ENCODE measurements around the gene MYLK.

GRCh38 chr3:123711356-123711755, 172.8 kb downstream of the MYLK start:
- TF ChIP-seq POLR2A (IDR thresholded peaks at IDR 0.05) (no peak), EP300 (IDR thresholded peaks at IDR 0.05) (no peak)
- TF ChIP-seq, protein P1, sequence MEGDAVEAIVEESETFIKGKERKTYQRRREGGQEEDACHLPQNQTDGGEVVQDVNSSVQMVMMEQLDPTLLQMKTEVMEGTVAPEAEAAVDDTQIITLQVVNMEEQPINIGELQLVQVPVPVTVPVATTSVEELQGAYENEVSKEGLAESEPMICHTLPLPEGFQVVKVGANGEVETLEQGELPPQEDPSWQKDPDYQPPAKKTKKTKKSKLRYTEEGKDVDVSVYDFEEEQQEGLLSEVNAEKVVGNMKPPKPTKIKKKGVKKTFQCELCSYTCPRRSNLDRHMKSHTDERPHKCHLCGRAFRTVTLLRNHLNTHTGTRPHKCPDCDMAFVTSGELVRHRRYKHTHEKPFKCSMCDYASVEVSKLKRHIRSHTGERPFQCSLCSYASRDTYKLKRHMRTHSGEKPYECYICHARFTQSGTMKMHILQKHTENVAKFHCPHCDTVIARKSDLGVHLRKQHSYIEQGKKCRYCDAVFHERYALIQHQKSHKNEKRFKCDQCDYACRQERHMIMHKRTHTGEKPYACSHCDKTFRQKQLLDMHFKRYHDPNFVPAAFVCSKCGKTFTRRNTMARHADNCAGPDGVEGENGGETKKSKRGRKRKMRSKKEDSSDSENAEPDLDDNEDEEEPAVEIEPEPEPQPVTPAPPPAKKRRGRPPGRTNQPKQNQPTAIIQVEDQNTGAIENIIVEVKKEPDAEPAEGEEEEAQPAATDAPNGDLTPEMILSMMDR (IDR thresholded peaks at IDR 0.05), result no peak

Measured in stomach (tissue), 4 donors.